ENCODE measurements around the gene UGCG.

- TF ChIP-seq CTCF (IDR thresholded peaks at IDR 0.05), result no peak
- no peak for TF ChIP-seq POLR2A (IDR thresholded peaks at IDR 0.05)
These were observed 1.9 kb downstream of the UGCG start for GRCh38 chr9:111898331-111899096.

All from transverse colon (tissue), 3 donors.